BJ (cell line): ENCODE data around the gene KIRREL3. TPM values are rescaled to one million over a fixed set of nuclear protein-coding genes. Genes with fewer than 3 reads are reported as not detected.

Experiments used
- CTCF ChIA-PET: fragments of 350-600 bp; formaldehyde crosslinking; extraction: SDS; loops from one replicate; lab custom pipeline; 2021; ENCODE audit warnings: antibody characterized with exemption, inconsistent platforms; lab: Yijun Ruan, JAX
- POLR2A ChIA-PET: fragments of 300-600 bp; sonication (Branson Sonifier 250); formaldehyde crosslinking; extraction: SDS; loops from one replicate; lab custom pipeline; 2021; ENCODE audit warnings: antibody characterized with exemption; lab: Charles Lee
- DNase-seq: peaks from one replicate; pipeline ENCODE4 v3.0.0-alpha.2; 2011; ENCODE audit warnings: low read depth
- H3K27me3 ChIP-seq: 2 replicates; pipeline ENCODE4 v1.6.0; 2011; ENCODE audit warnings: low read length; ENCODE audit not compliant: control insufficient read depth, insufficient read depth
- H3K36me3 ChIP-seq: 2 replicates; pipeline ENCODE4 v1.5.1; 2011; ENCODE audit warnings: low read length; ENCODE audit not compliant: control insufficient read depth, insufficient read depth
- H3K4me3 ChIP-seq: 2 replicates; pipeline ENCODE4 v1.5.1; 2011; ENCODE audit warnings: low read depth, mild to moderate bottlenecking, control low read depth, low read length
- CTCF ChIP-seq: IDR thresholded peaks from 2 replicates; pipeline ENCODE4 v1.5.1; 2011; ENCODE audit warnings: low read depth, mild to moderate bottlenecking, control low read depth, inconsistent platforms, low read length, moderate library complexity; ENCODE audit not compliant: insufficient read depth
- polyA plus RNA-seq: library from polyadenylated mRNA; depleted of rRNA; stranded (reverse); fragments of >200 nt; gene quantifications from 2 replicates; pipeline ENCODE4 v1.2.3, GENCODE V29; 2011

The KIRREL3 gene
- polyA plus RNA-seq, 1 experiment = 19.6 TPM

GRCh38 chr11:126843096-126843495, 157.5 kb downstream of the KIRREL3 start:
- H3K4me3 ChIP-seq = no peak overlapping the region
- no peak for TF ChIP-seq CTCF
- no peak for DNase-seq

GRCh38 chr11:126841999-126842398, 158.6 kb downstream of the KIRREL3 start:
- no peak for DNase-seq
- no peaks in the 10 kb centered on the region for H3K27me3 ChIP-seq
- H3K36me3 ChIP-seq = no peaks in the 10 kb centered on the region
- H3K4me3 ChIP-seq = no peak overlapping the region
- ChIA-PET POLR2A (no interaction called here), CTCF (interaction anchor here (1.5 kb wide), 1 partner anchor 127 kb away, joined by 3 read pairs; no protein-coding TSS in a partner anchor)
- no peak for TF ChIP-seq CTCF

More at GRCh38 chr11:126843096-126843495, 157.5 kb downstream of the KIRREL3 start:
- no peaks in the 10 kb centered on the region for H3K27me3 ChIP-seq
- POLR2A ChIA-PET = no interaction called here
- H3K36me3 ChIP-seq = no peaks in the 10 kb centered on the region
- CTCF ChIA-PET = no interaction called here

GRCh38 chr11:126840975-126841374, 159.6 kb downstream of the KIRREL3 start:
- no peak for DNase-seq
- Histone ChIP-seq H3K4me3 (no peak overlapping the region), H3K27me3 (no peaks in the 10 kb centered on the region), H3K36me3 (no peaks in the 10 kb centered on the region)
- ChIA-PET POLR2A (no interaction called here), CTCF (interaction anchor here (1.2 to 1.5 kb wide), 2 partner anchors 46 to 129 kb away, joined by 3 read pairs; no protein-coding TSS in a partner anchor)
- TF ChIP-seq CTCF = no peak

GRCh38 chr11:126840201-126840886, 160.2 kb downstream of the KIRREL3 start:
- POLR2A ChIA-PET = no interaction called here
- no peaks in the 10 kb centered on the region for H3K36me3 ChIP-seq
- CTCF ChIA-PET = interaction anchor here (1.2 to 1.5 kb wide), 2 partner anchors 46 to 129 kb away, joined by 3 read pairs; no protein-coding TSS in a partner anchor
- no peak for TF ChIP-seq CTCF
- no peak overlapping the region for H3K4me3 ChIP-seq
- no peaks in the 10 kb centered on the region for H3K27me3 ChIP-seq
- DNase-seq = no peak

GRCh38 chr11:126839496-126839895, 161.1 kb downstream of the KIRREL3 start:
- no peak for DNase-seq
- ChIA-PET POLR2A (no interaction called here), CTCF (no interaction called here)
- Histone ChIP-seq H3K36me3 (no peaks in the 10 kb centered on the region), H3K27me3 (no peaks in the 10 kb centered on the region), H3K4me3 (no peak overlapping the region)
- TF ChIP-seq CTCF = no peak
